Left ventricle myocardium inferior (tissue), 1 donor: ENCODE data around the gene IL34. TPM values are rescaled to one million over a fixed set of nuclear protein-coding genes. Genes with fewer than 3 reads are reported as not detected.
A peak's percentile ranks its signal among the peaks of the same experiment; 100 is the strongest.

Source experiments
- DNase-seq: peaks from one replicate; pipeline ENCODE4 v3.0.0-alpha.2; 2020
- H3K27ac ChIP-seq: fragments of 200-600 bp; replicated peaks from 2 replicates; pipeline ENCODE4 v1.8.0; 2021
- H3K27me3 ChIP-seq: fragments of 200-600 bp; 2 replicates; pipeline ENCODE4 v1.8.0; 2021; ENCODE audit warnings: low read depth
- H3K36me3 ChIP-seq: fragments of 200-600 bp; 2 replicates; pipeline ENCODE4 v1.8.0; 2021
- H3K4me1 ChIP-seq: fragments of 200-600 bp; 2 replicates; pipeline ENCODE4 v1.8.0; 2021
- H3K4me3 ChIP-seq: fragments of 200-600 bp; 2 replicates; pipeline ENCODE4 v1.8.0; 2021; ENCODE audit warnings: mild to moderate bottlenecking, moderate library complexity
- H3K9me3 ChIP-seq: fragments of 200-600 bp; replicated peaks from 2 replicates; pipeline ENCODE4 v1.8.0; 2021
- CTCF ChIP-seq: fragments of 200-600 bp; IDR thresholded peaks from 2 replicates; pipeline ENCODE4 v1.8.0; 2021; ENCODE audit warnings: antibody characterized with exemption, mild to moderate bottlenecking, borderline replicate concordance
- intact Hi-C: fragments of 100-400 bp; cut with micrococcal nuclease; formaldehyde crosslinking; loops from one replicate; pipeline ENCODE4 v1.11.0; 2022
- total RNA-seq: library from RNA; stranded (reverse); fragmentation: NEBNext Ultra II Directional; extraction: Animal tissue kit (Norgen Biotek cat#: 25700); gene quantifications from one replicate; pipeline ENCODE4 v1.2.1, GENCODE V29; 2021
- donor health status: DM: no; HTN: yes; CAD: no; lungs with severe emphysema.

The IL34 gene
- total RNA-seq, 1 donor from 2014 or later: 2.1 TPM

- Histone ChIP-seq H3K4me1 (peaks cover 96% of the 10 kb centered on the region), H3K9me3 (no peaks in the 10 kb centered on the region), H3K27me3 (no peaks in the 10 kb centered on the region), H3K27ac (peak overlapping the region; percentile 93), H3K36me3 (no peaks in the 10 kb centered on the region), H3K4me3 (peak overlapping the region; percentile 2)
- intact Hi-C loops: loop anchor here (10.0 kb wide), 1 partner anchor 57 kb away; no protein-coding TSS in a partner anchor
- DNase-seq: peak; percentile 70
- TF ChIP-seq CTCF: no peak
These were observed 41.9 kb downstream of the IL34 start for GRCh38 chr16:70688246-70688742.

GRCh38 chr16:70689035-70689969 lies 42.9 kb downstream of the IL34 start:
- no peaks in the 10 kb centered on the region for H3K27me3 ChIP-seq
- H3K4me1 ChIP-seq: peaks cover 96% of the 10 kb centered on the region
- intact Hi-C loops: loop anchor here (10.0 kb wide), 1 partner anchor 55 kb away; no protein-coding TSS in a partner anchor
- no peak for TF ChIP-seq CTCF
- DNase-seq: peak; percentile 64
- H3K36me3 ChIP-seq: no peaks in the 10 kb centered on the region
- H3K4me3 ChIP-seq: no peak overlapping the region
- H3K9me3 ChIP-seq: no peaks in the 10 kb centered on the region
- peak overlapping the region; percentile 93 for H3K27ac ChIP-seq

- no peak for TF ChIP-seq CTCF
- no peak for DNase-seq
- no peaks in the 10 kb centered on the region for H3K36me3 ChIP-seq
- H3K4me1 ChIP-seq: peaks cover 96% of the 10 kb centered on the region
- intact Hi-C loops: loop anchor here (10.0 kb wide), 1 partner anchor 55 kb away; no protein-coding TSS in a partner anchor
- H3K27me3 ChIP-seq: no peaks in the 10 kb centered on the region
- H3K27ac ChIP-seq: peak overlapping the region; percentile 93
- no peaks in the 10 kb centered on the region for H3K9me3 ChIP-seq
- H3K4me3 ChIP-seq: no peak overlapping the region
These were observed 43.9 kb downstream of the IL34 start for GRCh38 chr16:70689970-70690891.

GRCh38 chr16:70691223-70692129 lies 45.1 kb downstream of the IL34 start:
- intact Hi-C loops: no loop called here
- Histone ChIP-seq H3K4me3 (no peak overlapping the region), H3K4me1 (peaks cover 100% of the 10 kb centered on the region), H3K27ac (peak overlapping the region; percentile 93), H3K9me3 (no peaks in the 10 kb centered on the region), H3K27me3 (no peaks in the 10 kb centered on the region), H3K36me3 (no peaks in the 10 kb centered on the region)
- no peak for TF ChIP-seq CTCF
- peak; percentile 68 for DNase-seq
